CD4-positive, alpha-beta T cell treated with Interleukin-6 for 4 hours (primary cell): ENCODE data around the gene STYXL2.

Source experiments
- DNase-seq: peaks from one replicate; pipeline ENCODE4 v3.0.0-alpha.2; 2020; ENCODE audit warnings: mixed read lengths

STYXL2 gene

GRCh38 chr1:167110586-167110985 lies 16.7 kb downstream of the STYXL2 start:
- DNase-seq, result peak; percentile 28

DNA sequence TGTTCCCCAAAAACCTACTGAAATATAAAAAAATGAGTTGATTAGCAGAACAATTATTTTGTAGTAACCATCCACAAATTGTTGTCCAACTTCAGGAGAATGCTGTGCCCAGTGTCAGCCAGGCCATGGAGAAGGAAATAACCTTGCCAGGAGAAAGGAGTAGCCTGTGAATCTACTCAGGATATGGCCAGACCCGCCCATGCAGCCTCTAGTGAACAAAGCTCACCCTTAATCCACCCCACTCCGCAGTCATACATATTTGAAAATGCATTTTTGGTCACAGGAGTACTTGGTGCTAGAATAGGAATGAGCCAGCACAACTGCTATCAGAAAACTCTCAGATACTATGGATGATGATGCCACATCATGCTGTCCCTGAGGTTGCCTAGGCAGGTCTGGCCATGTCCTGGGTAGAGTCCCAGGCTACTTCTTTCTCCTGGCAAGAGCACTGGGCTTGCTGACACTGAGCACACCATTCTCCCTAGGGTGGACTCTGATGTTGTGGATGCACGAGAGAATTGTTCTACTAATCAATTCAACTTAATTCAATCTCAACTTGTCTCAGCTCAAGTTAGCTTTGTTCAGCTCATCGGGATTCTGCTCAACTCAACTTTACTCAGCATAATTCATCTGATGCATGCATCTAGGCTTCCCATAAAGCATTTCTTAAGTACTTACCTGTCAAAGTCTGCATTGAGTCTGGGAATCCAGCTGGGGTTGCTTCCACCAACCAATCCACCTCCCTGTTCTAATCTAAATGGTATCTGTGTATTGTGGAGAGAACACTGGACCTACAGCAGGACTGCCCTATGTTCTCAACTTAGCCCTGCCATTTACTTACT lies 18.2 kb downstream of the STYXL2 start:
- DNase-seq, result no peak

GRCh38 chr1:167114725-167115124 lies 20.9 kb downstream of the STYXL2 start:
- no peak for DNase-seq

DNA sequence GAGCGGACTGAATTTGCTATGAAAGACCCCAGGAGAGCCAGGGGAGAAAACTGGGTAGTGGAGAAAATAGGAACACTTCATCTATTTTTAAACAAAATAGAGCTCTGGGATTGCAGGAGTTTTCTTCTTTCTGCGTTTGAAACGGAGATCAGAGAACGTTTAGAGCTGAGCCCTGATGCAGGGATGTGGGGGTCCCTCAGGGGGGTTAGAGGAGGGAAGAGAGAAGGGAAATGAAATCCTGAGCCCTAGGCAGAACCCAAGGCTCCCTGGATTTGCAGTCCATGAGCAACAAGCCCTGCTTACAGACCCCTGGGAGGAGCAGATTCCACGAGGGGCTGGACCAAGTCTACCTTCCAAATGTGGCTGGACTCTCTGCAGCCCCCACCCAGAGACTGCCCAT lies 21.8 kb downstream of the STYXL2 start:
- no peak for DNase-seq

DNA sequence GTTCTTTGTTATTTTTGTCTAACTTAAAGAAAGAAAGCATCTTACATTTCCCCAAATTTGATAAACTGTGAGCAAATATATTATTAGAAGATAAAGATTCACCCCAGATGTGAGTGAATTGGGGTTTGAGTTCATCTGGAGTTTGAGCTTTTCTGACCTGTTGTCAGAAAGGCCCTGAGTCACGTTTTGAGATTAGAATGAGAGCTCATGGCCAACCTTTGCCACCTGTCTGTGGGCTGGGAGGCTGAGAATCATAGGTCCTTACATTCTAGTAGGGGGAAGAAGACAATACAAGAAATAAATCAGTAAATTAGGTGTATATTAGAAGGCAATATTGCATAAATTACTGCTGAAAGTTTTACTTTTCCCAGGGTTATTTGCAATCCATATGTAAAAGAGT lies 22.3 kb downstream of the STYXL2 start:
- no peak for DNase-seq

- no peak for DNase-seq
Measured at GRCh38 chr1:167117225-167117624, 23.4 kb downstream of the STYXL2 start.

DNA sequence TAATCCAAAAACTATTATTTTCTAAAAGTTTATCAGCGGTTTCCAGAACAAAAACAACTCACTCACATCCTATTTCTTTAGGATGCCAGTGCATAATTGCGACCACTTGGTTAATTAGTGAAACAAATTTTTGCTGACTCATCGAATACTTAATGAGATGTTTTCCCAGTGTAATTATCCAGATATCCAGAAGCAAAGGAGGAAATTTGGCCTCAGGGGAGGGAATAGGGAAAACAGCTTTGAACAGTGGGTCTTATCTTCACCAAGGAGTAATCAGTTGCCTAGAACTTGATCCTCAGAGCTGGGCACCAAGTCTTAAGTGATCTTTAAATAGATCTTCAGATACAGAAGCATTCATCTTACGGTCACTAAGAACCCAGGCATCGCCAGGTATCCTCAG lies 24.3 kb downstream of the STYXL2 start:
- DNase-seq, result no peak

DNA sequence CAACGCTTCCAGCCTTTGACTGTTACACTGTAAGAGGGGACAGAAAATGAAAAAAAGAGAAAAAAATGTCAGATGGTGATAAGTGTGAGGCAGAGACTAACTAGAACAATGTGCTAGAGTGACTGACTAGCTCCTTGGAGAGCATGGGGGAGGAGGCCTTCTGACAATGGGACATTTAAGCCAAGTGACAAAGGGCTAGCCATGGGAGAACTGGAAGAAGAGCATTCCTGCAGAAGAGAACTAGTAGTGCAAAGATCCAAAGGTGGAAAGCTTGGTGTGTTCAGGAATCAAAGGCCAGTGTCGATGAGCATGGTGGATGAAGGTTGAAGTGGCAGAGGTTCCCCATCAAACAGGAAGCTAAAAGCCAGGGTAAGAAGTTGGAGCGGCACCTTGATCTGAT lies 25.8 kb downstream of the STYXL2 start:
- no peak for DNase-seq

DNA sequence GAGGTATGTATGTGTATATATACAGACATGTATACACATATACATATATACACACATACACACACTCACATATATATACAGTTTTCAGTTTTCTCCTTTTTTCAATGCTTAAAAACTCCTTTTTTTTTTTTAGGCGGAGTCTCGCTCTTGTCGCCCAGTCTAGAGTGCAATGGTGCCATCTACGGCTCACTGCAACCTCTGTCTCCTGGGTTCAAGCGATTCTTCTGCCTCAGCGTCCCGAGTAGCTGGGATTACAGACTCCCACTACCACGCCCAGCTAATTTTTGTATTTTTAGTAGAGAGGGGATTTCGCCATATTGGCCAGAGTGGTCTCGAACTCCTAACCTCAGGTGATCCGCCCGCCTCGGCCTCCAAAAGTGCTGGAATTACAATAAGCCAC lies 27.0 kb downstream of the STYXL2 start:
- DNase-seq, result peak; percentile 47

GRCh38 chr1:167121375-167122120 lies 27.7 kb downstream of the STYXL2 start:
- DNase-seq, result peak; percentile 64

- DNase-seq, result no peak
Measured at GRCh38 chr1:167122121-167122480, 28.2 kb downstream of the STYXL2 start.

DNA sequence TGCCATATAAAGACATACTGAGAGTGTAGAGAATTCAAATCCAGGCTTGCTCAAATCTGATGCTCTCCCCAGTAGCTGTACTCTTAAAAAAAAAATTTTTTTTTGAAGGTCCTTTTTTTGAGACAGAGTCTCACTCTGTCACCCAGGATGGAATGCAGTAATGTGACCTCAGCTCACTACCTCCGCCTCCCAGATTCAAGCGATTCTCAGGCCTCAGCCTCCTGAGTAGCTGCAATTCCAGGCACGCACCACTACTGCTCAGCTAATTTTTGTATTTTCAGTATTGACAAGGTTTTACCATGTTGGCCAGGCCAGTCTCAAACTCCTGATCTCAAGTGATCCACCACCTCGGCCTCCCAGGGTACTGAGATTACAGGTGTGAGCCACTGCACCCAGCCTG lies 28.7 kb downstream of the STYXL2 start:
- DNase-seq, result no peak

DNA sequence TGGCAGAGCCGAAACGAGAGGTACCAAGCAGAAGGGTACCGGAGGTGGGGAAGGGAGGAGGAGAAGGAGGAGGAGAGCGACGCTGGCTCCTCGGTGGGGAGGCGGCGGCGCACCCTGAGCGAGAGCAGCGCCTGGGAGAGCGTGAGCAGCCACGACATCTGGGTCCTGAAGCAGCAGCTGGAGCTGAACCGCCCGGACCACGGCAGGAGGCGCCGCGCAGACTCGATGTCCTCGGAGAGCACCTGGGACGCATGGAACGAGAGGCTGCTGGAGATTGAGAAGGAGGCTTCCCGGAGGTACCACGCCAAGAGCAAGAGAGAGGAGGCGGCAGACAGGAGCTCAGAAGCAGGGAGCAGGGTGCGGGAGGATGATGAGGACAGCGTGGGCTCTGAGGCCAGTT lies 32.4 kb downstream of the STYXL2 start:
- DNase-seq, result no peak

- DNase-seq, result no peak
Measured at GRCh38 chr1:167126811-167127210, 32.9 kb downstream of the STYXL2 start.

- DNase-seq, result no peak
Measured at GRCh38 chr1:167127236-167127635, 33.4 kb downstream of the STYXL2 start.

DNA sequence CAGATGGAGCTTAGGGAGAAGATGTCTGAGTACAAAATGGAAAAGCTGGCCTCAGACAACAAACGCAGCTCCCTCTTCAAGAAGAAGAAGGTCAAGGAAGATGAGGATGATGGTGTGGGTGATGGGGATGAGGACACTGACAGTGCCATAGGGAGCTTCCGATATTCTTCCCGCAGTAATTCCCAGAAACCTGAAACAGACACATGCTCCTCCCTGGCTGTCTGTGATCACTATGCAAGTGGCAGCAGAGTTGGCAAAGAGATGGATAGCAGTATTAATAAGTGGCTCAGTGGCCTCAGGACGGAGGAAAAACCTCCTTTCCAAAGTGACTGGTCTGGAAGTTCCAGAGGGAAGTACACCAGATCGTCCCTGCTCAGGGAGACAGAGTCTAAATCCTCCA lies 33.8 kb downstream of the STYXL2 start:
- DNase-seq, result no peak

DNA sequence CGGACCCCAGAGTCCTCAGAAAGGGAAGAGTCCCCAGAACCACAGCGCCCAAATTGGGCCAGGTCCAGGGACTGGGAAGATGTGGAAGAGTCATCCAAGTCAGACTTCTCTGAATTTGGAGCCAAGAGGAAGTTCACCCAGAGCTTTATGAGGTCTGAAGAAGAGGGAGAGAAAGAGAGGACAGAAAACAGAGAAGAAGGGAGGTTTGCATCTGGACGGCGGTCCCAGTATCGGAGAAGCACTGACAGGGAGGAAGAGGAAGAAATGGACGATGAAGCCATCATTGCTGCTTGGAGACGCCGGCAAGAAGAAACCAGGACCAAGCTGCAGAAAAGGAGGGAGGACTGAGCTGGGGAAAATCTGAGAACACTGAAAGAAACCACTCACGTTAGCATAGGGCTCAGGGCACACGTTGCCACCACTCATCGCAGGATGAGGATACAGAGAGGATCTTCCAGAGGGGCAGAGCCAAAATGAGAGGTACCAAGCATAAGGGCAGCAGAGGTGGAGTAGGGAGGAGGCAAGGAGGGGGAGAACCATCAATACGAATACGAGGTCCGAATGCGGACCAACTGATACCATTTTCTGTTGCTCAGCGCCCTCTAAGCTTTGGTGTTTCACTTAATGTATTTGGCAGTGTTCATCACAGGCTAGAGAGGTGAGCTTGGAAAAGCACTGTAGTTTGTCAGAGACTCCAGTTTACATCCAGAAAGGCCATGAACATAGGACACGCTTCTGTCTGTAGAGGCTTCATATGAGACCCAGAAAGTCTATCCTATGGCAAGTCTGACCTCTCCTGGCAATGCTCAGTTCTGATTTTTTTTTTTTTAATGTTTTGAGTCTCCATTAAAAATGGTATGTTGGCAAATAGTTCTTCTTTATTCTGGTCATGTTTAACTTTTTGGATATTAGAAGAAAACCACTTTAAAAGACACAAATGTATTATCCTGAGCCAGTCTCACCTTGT lies 34.7 kb downstream of the STYXL2 start:
- DNase-seq, result no peak

DNA sequence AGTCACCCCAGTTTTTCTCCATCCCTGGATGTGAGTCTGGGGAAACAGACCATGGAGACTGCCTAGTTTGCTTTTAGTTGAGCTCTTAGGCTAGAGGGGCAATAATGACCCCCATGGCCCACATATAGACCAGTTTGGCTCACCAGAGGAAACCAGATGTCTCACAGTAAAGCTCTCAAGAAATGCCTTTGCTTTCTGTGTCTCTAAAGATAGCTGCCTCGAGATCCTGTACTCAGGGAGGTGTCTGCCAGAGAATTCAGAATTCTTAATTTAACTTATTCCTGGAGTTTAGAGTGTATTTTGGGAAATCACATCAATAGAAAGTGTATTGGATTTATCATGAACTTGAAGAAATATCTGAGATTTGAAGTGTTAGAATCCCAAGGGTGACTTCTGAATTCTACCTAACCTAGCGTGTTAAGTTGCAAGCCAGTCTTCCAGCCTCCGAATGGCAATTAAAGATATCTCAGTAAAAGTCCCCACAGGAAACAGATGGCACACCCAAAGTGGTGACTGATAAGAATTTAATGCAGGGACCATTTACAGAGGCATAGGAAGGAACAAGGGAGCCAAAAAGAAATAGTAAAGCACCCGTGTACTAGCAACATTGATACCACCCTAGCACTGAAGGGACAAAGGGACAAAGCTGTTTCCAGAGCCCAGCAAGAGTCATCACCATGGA lies 37.1 kb downstream of the STYXL2 start:
- no peak for DNase-seq

DNA sequence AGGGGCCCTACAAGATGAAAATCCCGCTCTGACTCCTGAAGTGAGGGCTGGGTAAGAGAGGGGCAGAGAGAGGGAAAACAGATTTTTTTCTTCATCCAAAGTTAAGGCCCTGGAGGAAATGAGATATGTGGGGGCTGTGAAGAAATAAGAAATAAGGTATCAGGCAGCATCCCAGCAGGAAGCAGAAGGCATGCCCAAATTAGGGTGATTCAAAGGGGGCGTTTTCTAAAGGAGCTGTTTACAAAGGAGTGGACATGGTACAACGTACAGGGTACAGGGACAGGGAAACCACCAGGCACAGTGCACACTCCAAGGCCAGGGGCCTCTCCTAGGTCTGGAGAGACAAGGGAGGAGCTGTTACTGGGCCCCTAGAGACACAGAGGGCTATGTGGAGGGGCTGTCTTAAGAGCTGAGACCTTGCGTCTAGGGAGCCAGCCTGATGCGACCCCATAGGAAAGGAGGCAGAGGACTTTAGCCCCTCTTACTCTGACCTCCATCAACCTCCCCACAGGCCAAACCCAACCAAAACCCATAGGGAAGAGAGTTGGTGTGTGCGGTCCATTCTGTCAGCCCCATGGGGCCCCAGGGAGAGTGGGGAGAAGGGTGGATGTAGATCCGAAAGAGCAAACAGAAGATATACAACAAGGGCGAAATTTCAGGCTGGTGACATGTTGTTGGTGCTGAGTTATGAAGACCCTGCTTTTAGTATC lies 38.6 kb downstream of the STYXL2 start:
- DNase-seq, result no peak

DNA sequence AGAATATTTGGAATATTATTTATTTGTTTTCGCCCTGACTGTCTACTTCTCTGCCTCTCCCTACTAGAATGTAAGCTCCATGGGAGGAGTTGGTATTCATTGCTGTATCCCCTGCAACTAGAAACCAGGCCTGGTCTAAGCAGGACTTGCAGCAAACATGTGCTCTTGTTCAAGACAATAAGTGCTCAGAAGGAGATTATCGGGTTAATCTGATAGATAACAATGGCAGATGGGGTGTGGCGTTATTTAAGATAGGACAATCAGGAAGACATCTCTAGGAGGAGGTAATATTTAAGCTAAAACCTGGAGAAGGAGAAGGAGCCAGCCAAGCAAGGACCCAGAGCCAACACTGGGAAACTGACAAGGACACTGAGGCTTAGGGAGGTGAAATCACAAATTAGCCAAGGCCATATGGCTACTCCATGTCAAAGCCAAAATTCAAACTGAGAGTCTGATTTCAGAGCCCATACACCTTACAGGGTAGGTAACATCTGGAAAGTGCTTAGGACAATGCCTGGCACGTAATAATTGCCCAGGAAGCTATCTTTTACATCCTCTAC lies 41.5 kb downstream of the STYXL2 start:
- DNase-seq, result no peak

GRCh38 chr1:167136191-167136614 lies 42.3 kb downstream of the STYXL2 start:
- no peak for DNase-seq

DNA sequence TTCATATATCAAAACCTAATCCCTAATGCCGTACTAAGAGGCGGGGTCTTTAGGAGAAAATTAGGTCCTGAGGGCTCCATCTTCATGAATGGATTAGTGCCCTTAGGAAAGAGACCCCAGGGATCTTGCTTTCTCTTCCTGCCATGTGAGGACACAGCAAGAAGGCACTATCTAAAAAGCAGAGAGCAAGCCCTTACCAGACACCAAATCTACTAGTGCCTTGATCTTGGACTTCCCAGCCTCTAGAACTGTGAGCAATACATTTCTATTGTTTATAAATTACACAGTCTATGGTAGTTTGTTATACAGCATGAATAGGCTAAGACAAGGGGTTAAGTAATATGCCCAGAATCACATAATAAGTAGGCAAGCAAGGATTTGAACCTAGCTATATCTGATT lies 42.9 kb downstream of the STYXL2 start:
- no peak for DNase-seq
